C4-2B (cell line): Measurements from ENCODE around the gene ISCU.

Source experiments
- ZFX ChIP-seq: fragments of 450-650 bp; IDR thresholded peaks from 2 replicates; pipeline ENCODE4 v1.6.1; 2017
- TF ChIP-seq, protein P1 (sequence below): fragments of 450-650 bp; conservative IDR thresholded peaks from 2 replicates; pipeline ENCODE4 v1.5.1; 2017; ENCODE audit warnings: mild to moderate bottlenecking

DNA sequence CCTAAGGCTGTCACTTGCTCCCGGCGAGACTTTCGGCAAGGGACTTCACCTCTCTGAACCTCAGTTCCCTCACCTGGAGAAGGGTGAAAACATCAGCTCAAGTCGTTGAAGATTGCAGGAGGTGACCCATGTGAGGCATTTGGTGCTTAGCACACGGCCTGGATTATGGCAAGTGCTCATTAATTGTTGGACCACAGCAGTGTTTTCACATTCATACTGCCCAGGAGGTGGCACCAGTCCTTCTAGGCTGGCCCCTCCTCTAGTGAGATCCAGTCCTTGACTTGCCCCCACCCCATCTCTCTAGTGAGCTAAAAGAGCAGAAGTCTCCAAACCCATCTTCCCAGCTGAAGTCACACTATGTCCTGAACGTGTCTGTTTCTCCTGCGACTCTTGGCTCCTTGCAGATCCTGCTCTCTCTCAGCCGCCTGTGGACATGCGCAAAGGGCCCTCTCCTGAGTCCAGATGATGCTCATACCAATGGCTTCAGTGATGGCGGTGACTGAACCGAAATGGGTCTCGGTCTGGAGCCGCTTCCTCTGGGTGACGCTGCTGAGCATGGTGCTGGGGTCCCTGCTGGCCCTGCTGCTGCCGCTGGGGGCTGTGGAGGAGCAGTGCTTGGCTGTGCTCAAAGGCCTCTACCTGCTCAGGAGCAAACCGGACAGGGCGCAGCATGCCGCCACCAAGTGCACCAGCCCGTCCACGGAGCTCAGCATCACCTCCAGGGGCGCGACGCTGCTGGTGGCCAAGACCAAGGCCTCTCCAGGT lies 45.7 kb upstream of the ISCU start:
- TF ChIP-seq, protein P1, sequence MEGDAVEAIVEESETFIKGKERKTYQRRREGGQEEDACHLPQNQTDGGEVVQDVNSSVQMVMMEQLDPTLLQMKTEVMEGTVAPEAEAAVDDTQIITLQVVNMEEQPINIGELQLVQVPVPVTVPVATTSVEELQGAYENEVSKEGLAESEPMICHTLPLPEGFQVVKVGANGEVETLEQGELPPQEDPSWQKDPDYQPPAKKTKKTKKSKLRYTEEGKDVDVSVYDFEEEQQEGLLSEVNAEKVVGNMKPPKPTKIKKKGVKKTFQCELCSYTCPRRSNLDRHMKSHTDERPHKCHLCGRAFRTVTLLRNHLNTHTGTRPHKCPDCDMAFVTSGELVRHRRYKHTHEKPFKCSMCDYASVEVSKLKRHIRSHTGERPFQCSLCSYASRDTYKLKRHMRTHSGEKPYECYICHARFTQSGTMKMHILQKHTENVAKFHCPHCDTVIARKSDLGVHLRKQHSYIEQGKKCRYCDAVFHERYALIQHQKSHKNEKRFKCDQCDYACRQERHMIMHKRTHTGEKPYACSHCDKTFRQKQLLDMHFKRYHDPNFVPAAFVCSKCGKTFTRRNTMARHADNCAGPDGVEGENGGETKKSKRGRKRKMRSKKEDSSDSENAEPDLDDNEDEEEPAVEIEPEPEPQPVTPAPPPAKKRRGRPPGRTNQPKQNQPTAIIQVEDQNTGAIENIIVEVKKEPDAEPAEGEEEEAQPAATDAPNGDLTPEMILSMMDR, result no peak; the same call in 1 of the 2 replicates
- no peak for TF ChIP-seq ZFX
